Measurements from ENCODE around the gene ATOH7. TPM values are rescaled to one million over a fixed set of nuclear protein-coding genes. Genes with fewer than 3 reads are reported as not detected.

Gene ATOH7
- total RNA-seq, 1 experiment from 2014 or later: 1.1 TPM

GRCh38 chr10:68242051-68242450 lies 10.1 kb upstream of the ATOH7 start:
- Histone ChIP-seq H3K4me1 (ENCODE audit: insufficient read depth, low read length) (no peaks in the 10 kb centered on the region), H3K27ac (ENCODE audit: low read length) (no peak overlapping the region), H3F3A (ENCODE audit: low read length, unreplicated experiment) (no peaks in the 10 kb centered on the region), H3K79me2 (ENCODE audit: low read length) (no peaks in the 10 kb centered on the region), H3K9me2 (replicated peaks; ENCODE audit: low read length) (no peaks in the 10 kb centered on the region), H3K9me3 (ENCODE audit: low read length) (no peaks in the 10 kb centered on the region), H2AFZ (ENCODE audit: low read length) (no peak overlapping the region), H3K36me3 (ENCODE audit: low read depth, low read length) (no peaks in the 10 kb centered on the region), H4K20me1 (ENCODE audit: low read length) (no peaks in the 10 kb centered on the region), H3K4me3 (ENCODE audit: low read length) (no peak overlapping the region), H3K27me3 (ENCODE audit: low read length) (no peaks in the 10 kb centered on the region), H3K9ac (ENCODE audit: low read length) (no peak overlapping the region), H3K4me2 (ENCODE audit: low read length) (no peak overlapping the region)
- POLR2A ChIA-PET (ENCODE audit: unreplicated experiment): no interaction called here
- CTCF ChIA-PET: no interaction called here
- no peak for ATAC-seq
- TF ChIP-seq, protein P1, sequence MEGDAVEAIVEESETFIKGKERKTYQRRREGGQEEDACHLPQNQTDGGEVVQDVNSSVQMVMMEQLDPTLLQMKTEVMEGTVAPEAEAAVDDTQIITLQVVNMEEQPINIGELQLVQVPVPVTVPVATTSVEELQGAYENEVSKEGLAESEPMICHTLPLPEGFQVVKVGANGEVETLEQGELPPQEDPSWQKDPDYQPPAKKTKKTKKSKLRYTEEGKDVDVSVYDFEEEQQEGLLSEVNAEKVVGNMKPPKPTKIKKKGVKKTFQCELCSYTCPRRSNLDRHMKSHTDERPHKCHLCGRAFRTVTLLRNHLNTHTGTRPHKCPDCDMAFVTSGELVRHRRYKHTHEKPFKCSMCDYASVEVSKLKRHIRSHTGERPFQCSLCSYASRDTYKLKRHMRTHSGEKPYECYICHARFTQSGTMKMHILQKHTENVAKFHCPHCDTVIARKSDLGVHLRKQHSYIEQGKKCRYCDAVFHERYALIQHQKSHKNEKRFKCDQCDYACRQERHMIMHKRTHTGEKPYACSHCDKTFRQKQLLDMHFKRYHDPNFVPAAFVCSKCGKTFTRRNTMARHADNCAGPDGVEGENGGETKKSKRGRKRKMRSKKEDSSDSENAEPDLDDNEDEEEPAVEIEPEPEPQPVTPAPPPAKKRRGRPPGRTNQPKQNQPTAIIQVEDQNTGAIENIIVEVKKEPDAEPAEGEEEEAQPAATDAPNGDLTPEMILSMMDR (conservative IDR thresholded peaks at IDR 0.05; ENCODE audit: low read depth, low read length): no peak
- no peak for TF ChIP-seq EZH2phosphoT487 (IDR thresholded peaks at IDR 0.05; ENCODE audit: borderline replicate concordance, low read length)
- TF ChIP-seq EZH2 (IDR thresholded peaks at IDR 0.05; ENCODE audit: low read length, unreplicated experiment): no peak
- intact Hi-C loops (cut with micrococcal nuclease): no loop called here
- DNase-seq: no peak
- no TSS peak for BruUV-seq (replicated peaks)

DNA sequence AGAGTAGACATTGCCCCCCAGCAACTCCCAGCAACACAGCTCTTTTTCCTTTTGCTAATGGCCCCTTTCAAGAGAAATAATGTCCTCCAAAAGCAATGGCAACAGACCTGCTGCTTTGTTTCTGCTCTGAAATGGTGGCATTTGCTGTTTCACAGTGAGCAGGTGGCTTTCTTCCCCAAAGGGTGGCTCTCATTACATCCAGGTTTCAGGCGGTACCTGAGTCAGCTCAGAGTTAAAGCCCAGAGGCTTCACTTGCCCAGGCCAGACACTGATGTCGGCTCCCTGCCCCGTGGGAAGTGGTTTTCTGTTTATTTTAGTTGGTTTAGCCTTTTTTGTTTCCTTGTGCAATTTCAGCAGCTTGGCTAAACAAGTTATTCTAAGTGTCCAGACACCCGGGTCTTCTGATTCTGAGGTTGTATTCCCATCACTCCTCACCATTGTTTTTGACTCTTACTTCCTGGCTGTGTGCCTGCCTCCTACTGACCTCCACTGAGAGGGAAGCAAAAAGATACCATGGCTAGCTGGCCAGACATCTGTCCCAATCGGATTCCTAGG lies 7.8 kb upstream of the ATOH7 start:
- Histone ChIP-seq H3K9me3 (ENCODE audit: low read length) (no peaks in the 10 kb centered on the region), H3K27me3 (ENCODE audit: low read length) (no peaks in the 10 kb centered on the region), H3K79me2 (ENCODE audit: low read length) (no peaks in the 10 kb centered on the region), H3K4me2 (ENCODE audit: low read length) (no peak overlapping the region), H3K4me3 (ENCODE audit: low read length) (no peak overlapping the region), H3F3A (ENCODE audit: low read length, unreplicated experiment) (no peaks in the 10 kb centered on the region), H3K9me2 (replicated peaks; ENCODE audit: low read length) (no peaks in the 10 kb centered on the region), H2AFZ (ENCODE audit: low read length) (no peak overlapping the region), H3K27ac (ENCODE audit: low read length) (no peak overlapping the region), H3K9ac (ENCODE audit: low read length) (no peak overlapping the region), H4K20me1 (ENCODE audit: low read length) (no peaks in the 10 kb centered on the region), H3K36me3 (ENCODE audit: low read depth, low read length) (no peaks in the 10 kb centered on the region), H3K4me1 (ENCODE audit: insufficient read depth, low read length) (peaks cover 6% of the 10 kb centered on the region)
- ChIA-PET CTCF (interaction anchor here (0.6 kb wide), 1 partner anchor 32 kb away, joined by 3 read pairs; no protein-coding TSS in a partner anchor), POLR2A (ENCODE audit: unreplicated experiment) (interaction anchor here (0.6 to 0.7 kb wide), 2 partner anchors 15 to 86 kb away, joined by 3 to 4 read pairs; no protein-coding TSS in a partner anchor)
- TF ChIP-seq EZH2 (IDR thresholded peaks at IDR 0.05; ENCODE audit: low read length, unreplicated experiment): no peak
- TF ChIP-seq, protein P1 (conservative IDR thresholded peaks at IDR 0.05; ENCODE audit: low read depth, low read length): no peak
- no peak for TF ChIP-seq EZH2phosphoT487 (IDR thresholded peaks at IDR 0.05; ENCODE audit: borderline replicate concordance, low read length)
- BruUV-seq (replicated peaks): no TSS peak
- ATAC-seq: no peak
- intact Hi-C loops (cut with micrococcal nuclease): no loop called here
- no peak for DNase-seq

DNA sequence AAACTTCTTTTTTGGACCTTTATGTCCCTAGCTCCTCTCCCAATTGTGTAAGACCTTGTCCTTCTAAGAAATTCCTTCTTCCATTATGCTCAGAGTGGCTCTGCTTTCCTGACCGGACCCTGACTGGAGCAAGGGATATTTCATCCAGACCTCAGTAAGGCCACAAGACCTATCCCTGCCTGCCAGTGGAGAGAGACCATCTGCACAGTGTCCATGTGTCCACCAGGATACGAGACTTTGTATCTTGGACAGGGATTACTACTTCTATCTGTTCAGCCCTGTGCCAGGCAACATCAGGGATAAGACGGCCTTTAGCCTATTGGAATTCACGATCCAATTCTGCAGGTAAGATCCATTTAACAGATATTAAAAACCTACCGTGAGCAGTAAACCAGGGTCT lies 7.2 kb upstream of the ATOH7 start:
- no peak for ATAC-seq
- no TSS peak for BruUV-seq (replicated peaks)

More for the DNA sequence above, 7.2 kb upstream of the ATOH7 start:
- Histone ChIP-seq H3K4me3 (ENCODE audit: low read length) (no peak overlapping the region), H3F3A (ENCODE audit: low read length, unreplicated experiment) (no peaks in the 10 kb centered on the region), H3K4me2 (ENCODE audit: low read length) (no peak overlapping the region), H3K9me2 (replicated peaks; ENCODE audit: low read length) (no peaks in the 10 kb centered on the region), H3K36me3 (ENCODE audit: low read depth, low read length) (no peaks in the 10 kb centered on the region), H3K79me2 (ENCODE audit: low read length) (no peaks in the 10 kb centered on the region), H2AFZ (ENCODE audit: low read length) (no peak overlapping the region), H4K20me1 (ENCODE audit: low read length) (no peaks in the 10 kb centered on the region), H3K9ac (ENCODE audit: low read length) (no peak overlapping the region), H3K4me1 (ENCODE audit: insufficient read depth, low read length) (peaks cover 6% of the 10 kb centered on the region), H3K9me3 (ENCODE audit: low read length) (no peaks in the 10 kb centered on the region), H3K27me3 (ENCODE audit: low read length) (no peaks in the 10 kb centered on the region), H3K27ac (ENCODE audit: low read length) (no peak overlapping the region)
- no peak for TF ChIP-seq EZH2phosphoT487 (IDR thresholded peaks at IDR 0.05; ENCODE audit: borderline replicate concordance, low read length)
- no peak for TF ChIP-seq EZH2 (IDR thresholded peaks at IDR 0.05; ENCODE audit: low read length, unreplicated experiment)
- DNase-seq: no peak
- ChIA-PET CTCF (interaction anchor here (0.6 kb wide), 1 partner anchor 32 kb away, joined by 3 read pairs; no protein-coding TSS in a partner anchor), POLR2A (ENCODE audit: unreplicated experiment) (interaction anchor here (0.7 kb wide), 1 partner anchor 16 kb away, joined by 3 read pairs; no protein-coding TSS in a partner anchor)
- intact Hi-C loops (cut with micrococcal nuclease): no loop called here

All from PC-3 (cell line).